ENCODE measurements around the gene ANKRD33. TPM values are rescaled to one million over a fixed set of nuclear protein-coding genes. Genes with fewer than 3 reads are reported as not detected.
A peak's percentile ranks its signal among the peaks of the same experiment; 100 is the strongest.

Gene ANKRD33
- total and polyA plus RNA-seq, 4 donors: 0.54 TPM; not detected in 3

DNA sequence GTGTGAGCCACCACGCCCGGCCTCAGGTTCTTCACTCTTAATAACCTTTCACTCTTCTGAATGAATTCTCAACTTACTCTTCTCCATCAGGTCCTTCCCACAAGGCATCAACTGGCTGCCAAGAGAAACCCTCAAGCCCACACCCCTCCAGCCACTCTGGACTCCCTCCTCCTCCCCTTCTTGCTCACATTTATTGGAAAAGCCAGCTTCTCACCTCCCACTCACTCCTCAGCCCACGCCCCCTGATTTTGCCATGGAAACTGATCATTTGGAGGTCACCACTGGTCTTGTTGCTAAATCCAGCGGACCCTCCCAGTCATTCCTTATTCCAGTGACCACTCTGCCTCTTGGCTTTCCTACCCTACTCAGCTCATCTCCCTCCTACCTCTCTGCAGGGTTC, 46.2 kb downstream of the ANKRD33 start:
- H3K27ac ChIP-seq (ENCODE audit: low read depth in 1 of 2, low read length in 2 of 2): no peak overlapping the region
- DNase-seq (no peak), ATAC-seq (ENCODE audit: low FRiP score) (no peak)
- H3K27me3 ChIP-seq (ENCODE audit: control insufficient read depth in 1 of 2, insufficient read depth in 2 of 2, low read length in 1 of 2): no peaks in the 10 kb centered on the region
- H3K9me3 ChIP-seq (ENCODE audit: control insufficient read depth, low read length): no peaks in the 10 kb centered on the region
- no peaks in the 10 kb centered on the region for H3K36me3 ChIP-seq (ENCODE audit: control insufficient read depth in 1 of 2, insufficient read depth in 2 of 2, low read length in 1 of 2)
- no peak overlapping the region for H3K4me3 ChIP-seq (ENCODE audit: low read length in 2 of 2)
- intact Hi-C loops (cut with DNase I): loop anchor here in 1 of 2 donors (5.0 kb wide), 1 partner anchor 438 kb away; no protein-coding TSS in a partner anchor
- 97 to 100% methylated on average over 4 of the region's 4 CpGs for WGBS, 2 donors
- H3K4me1 ChIP-seq (ENCODE audit: control insufficient read depth in 1 of 2, insufficient read depth in 2 of 2, low read length in 2 of 2): no peaks in the 10 kb centered on the region

DNA sequence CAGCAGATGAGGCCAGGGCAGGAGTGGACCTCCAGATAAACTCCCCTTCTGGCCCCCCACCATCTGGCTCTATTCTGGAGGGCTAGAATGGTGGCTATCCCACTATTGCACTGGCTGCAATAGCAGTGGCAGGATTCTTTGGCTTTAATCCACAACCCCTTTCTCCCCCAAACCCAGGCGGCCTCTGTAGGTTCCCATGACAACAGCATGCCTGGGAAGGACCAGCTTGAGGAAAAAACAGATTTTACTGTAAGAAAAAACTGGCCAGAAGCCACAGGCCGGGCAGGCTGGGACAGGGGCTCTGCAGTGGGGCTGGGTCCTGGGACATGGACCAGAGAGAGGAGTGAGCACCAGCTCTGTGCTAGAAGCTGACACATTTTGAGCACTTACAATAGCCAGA, 50.0 kb downstream of the ANKRD33 start:
- Histone ChIP-seq H3K27ac (ENCODE audit: low read depth in 1 of 2, low read length in 2 of 2) (no peak overlapping the region), H3K4me1 (ENCODE audit: control insufficient read depth in 1 of 2, insufficient read depth in 2 of 2, low read length in 2 of 2) (no peaks in the 10 kb centered on the region), H3K36me3 (ENCODE audit: control insufficient read depth in 1 of 2, insufficient read depth in 2 of 2, low read length in 1 of 2) (no peaks in the 10 kb centered on the region), H3K4me3 (ENCODE audit: low read length in 2 of 2) (no peak overlapping the region), H3K27me3 (ENCODE audit: control insufficient read depth in 1 of 2, insufficient read depth in 2 of 2, low read length in 1 of 2) (no peaks in the 10 kb centered on the region), H3K9me3 (ENCODE audit: control insufficient read depth, low read length) (no peaks in the 10 kb centered on the region)
- 60 to 66% methylated on average over 2 of the region's 2 CpGs for WGBS, 2 donors
- DNase-seq: no peak
- ATAC-seq (ENCODE audit: low FRiP score): no peak
- intact Hi-C loops (cut with DNase I): no loop called here

DNA sequence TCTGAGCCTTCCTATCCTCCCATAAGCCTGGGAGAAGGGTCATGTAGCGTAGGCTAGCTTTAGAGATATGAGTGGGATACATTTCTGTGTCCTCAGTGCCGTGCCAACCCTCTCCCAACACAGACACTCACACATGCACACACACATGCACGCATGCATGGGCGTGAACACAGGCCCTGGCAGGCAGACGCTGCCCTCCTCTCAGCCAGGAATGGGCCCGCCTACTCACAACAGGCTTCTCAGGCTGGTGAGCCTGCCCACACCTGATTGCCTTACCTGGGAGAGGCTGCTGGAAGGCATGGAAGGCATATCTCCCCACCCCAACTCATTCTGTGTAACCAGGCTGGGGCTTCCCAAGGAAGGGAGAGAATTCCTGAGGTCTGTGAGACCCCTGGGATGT, 50.8 kb downstream of the ANKRD33 start:
- Histone ChIP-seq H3K9me3 (ENCODE audit: control insufficient read depth, low read length) (no peaks in the 10 kb centered on the region), H3K36me3 (ENCODE audit: control insufficient read depth in 1 of 2, insufficient read depth in 2 of 2, low read length in 1 of 2) (no peaks in the 10 kb centered on the region), H3K4me3 (ENCODE audit: low read length in 2 of 2) (no peak overlapping the region), H3K27me3 (ENCODE audit: control insufficient read depth in 1 of 2, insufficient read depth in 2 of 2, low read length in 1 of 2) (no peaks in the 10 kb centered on the region), H3K4me1 (ENCODE audit: control insufficient read depth in 1 of 2, insufficient read depth in 2 of 2, low read length in 2 of 2) (no peaks in the 10 kb centered on the region), H3K27ac (ENCODE audit: low read depth in 1 of 2, low read length in 2 of 2) (no peak overlapping the region)
- intact Hi-C loops (cut with DNase I): no loop called here
- DNase-seq (no peak), ATAC-seq (ENCODE audit: low FRiP score) (no peak)
- 95 to 98% methylated on average over 6 of the region's 6 CpGs for WGBS, 2 donors

DNA sequence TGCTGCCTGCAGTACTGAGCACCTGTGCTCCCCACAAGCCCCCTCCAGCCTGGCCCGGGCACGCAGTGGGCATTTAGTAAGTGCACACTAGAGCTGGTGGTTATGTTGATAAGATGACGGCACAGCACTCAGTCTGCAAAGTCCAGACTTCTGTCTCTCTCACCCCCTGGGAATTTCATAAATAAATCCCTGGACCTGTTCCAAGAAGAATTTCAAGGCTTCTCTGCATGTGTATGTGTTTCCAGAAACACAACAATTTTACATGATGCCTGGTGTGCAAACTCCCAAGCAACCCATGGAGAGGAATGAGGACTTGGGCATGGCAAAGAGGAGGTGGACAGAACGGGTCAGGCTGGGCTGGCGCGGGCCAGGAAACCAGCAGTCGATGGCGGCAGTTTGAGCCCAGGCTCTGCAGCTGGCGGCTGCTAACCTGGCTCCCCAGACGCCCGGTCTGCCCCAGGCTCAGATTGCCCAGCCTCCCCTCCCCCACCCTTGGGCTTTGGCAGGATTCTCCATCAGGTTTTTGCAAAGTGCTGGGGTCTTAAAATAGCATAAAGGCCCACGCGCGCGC, 53.2 kb downstream of the ANKRD33 start:
- WGBS, 2 donors: 1 to 9% methylated on average over 15 of the region's 15 CpGs
- ATAC-seq (ENCODE audit: low FRiP score) (no peak), DNase-seq (peak in 1 of 2 donors; percentile 47)
- Histone ChIP-seq H3K27ac (ENCODE audit: low read depth in 1 of 2, low read length in 2 of 2) (no peak overlapping the region), H3K9me3 (ENCODE audit: control insufficient read depth, low read length) (peaks cover 6% of the 10 kb centered on the region), H3K4me3 (ENCODE audit: low read length in 2 of 2) (no peak overlapping the region), H3K4me1 (ENCODE audit: control insufficient read depth in 1 of 2, insufficient read depth in 2 of 2, low read length in 2 of 2) (no peaks in the 10 kb centered on the region), H3K27me3 (ENCODE audit: control insufficient read depth in 1 of 2, insufficient read depth in 2 of 2, low read length in 1 of 2) (no peaks in the 10 kb centered on the region), H3K36me3 (ENCODE audit: control insufficient read depth in 1 of 2, insufficient read depth in 2 of 2, low read length in 1 of 2) (no peaks in the 10 kb centered on the region)
- intact Hi-C loops (cut with DNase I): no loop called here

Other genes starting within 250 kb of the ANKRD33 start
- 1 to 10 TPM; 1.0 to 2.1 TPM for gene FIGNL2, start 39.4 kb upstream of the ANKRD33 start, total RNA-seq
- gene FIGNL2, start 39.4 kb upstream of the ANKRD33 start, polyA plus RNA-seq: under 1 TPM in 1 of 2 donors, not detected in 1; 0.08 TPM
- gene ACVRL1, start 19.4 kb downstream of the ANKRD33 start, total RNA-seq: 10 to 100 TPM; 53.6 to 96.9 TPM
- gene ACVRL1, start 19.4 kb downstream of the ANKRD33 start, polyA plus RNA-seq: 10 to 100 TPM in 1 of 2 donors, 1 to 10 TPM in 1; 3.4 to 13.5 TPM
- 10 to 100 TPM; 24.0 to 24.5 TPM for gene ACVR1B, start 63.6 kb downstream of the ANKRD33 start, total RNA-seq
- 1 to 10 TPM; 2.3 to 6.9 TPM for gene ACVR1B, start 63.6 kb downstream of the ANKRD33 start, polyA plus RNA-seq
- 100 to 1,000 TPM in 1 of 2 donors, 10 to 100 TPM in 1; 64.2 to 129 TPM for gene TAMALIN, start 118.8 kb downstream of the ANKRD33 start, total RNA-seq
- gene TAMALIN, start 118.8 kb downstream of the ANKRD33 start, polyA plus RNA-seq: 10 to 100 TPM in 1 of 2 donors, 1 to 10 TPM in 1; 7.1 to 13.8 TPM
- gene NR4A1, start 163.3 kb downstream of the ANKRD33 start, total RNA-seq: 100 to 1,000 TPM; 175 to 677 TPM
- gene NR4A1, start 163.3 kb downstream of the ANKRD33 start, polyA plus RNA-seq: 100 to 1,000 TPM in 1 of 2 donors, 10 to 100 TPM in 1; 48.2 to 392 TPM
- gene ATG101, start 181.9 kb downstream of the ANKRD33 start, total RNA-seq: 10 to 100 TPM; 28.2 to 32.2 TPM
- 10 to 100 TPM; 40.9 to 44.0 TPM for gene ATG101, start 181.9 kb downstream of the ANKRD33 start, polyA plus RNA-seq
- under 1 TPM in 1 of 2 donors, not detected in 1; 0.84 TPM for gene SMIM41, start 191.6 kb downstream of the ANKRD33 start, total RNA-seq
- gene SMIM41, start 191.6 kb downstream of the ANKRD33 start, polyA plus RNA-seq: not detected

All from aorta (tissue), 5 donors.